GM19395 (cell line): ENCODE results near the gene BCO1.
A peak's percentile ranks its signal among the peaks of the same experiment; 100 is the strongest.

Source experiments
- ATAC-seq: cut with Tn5 transposase; IDR thresholded peaks from one replicate; pipeline ENCODE4 v1.9.1; 2021; ENCODE audit warnings: mild to moderate bottlenecking, moderate library complexity; ENCODE audit not compliant: unreplicated experiment

Gene BCO1

DNA sequence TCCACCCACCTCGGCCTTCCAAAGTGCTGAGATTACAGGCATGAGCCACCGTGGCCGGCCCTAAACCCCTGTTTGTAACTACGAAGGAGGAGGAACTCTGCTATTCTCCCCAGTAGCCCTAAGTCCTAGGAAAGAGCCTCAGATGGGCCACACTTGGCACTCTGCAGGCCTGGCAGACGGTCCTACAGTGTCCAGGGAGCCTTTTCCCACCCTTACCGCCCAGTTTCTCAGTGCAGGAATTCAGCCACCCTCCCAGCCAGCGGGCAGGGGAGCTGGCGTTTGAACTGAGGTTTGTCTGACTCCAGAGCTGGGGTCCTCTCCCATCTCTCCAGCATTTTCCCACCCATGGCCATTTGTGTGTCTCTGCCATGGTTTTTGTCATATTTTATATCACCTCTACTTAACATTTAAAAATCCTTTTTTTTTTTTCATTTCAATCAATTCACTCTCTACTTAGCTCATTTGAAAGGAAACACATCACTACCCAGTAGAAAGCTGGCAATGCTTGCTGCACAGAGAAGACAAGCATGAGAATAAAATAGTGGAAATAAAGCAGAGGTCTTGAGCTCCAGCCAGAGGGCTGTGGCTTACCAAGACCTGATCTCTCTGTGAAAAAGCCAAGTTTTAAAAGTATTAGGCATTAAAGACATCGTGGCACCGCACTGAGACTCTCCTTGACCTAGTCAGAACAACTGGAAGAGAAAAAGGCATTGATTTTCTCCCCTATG lies 34.9 kb downstream of the BCO1 start:
- no peak for ATAC-seq

DNA sequence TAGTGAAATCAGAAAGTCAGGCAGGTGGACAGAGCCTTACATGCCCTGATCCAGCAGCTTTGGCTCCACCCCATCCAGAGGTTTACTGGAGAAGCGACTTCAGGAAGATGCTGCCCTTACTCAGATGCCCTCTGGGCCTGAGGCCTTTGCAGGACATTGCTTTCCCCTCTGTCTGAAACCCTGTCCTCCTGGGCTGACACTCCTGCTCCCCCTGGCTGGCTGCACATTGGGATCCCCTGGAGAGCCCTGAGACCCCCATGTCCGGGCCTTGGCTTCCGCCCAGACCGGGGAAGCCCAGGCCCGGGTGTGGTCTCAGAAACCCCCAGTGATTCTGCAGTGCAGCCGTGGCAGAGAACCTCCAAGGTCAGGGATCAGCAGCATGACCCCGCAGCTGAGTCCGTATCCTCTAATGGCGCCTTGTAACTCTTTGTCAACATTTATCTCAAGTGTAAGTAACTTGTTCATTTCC lies 36.6 kb downstream of the BCO1 start:
- no peak for ATAC-seq

DNA sequence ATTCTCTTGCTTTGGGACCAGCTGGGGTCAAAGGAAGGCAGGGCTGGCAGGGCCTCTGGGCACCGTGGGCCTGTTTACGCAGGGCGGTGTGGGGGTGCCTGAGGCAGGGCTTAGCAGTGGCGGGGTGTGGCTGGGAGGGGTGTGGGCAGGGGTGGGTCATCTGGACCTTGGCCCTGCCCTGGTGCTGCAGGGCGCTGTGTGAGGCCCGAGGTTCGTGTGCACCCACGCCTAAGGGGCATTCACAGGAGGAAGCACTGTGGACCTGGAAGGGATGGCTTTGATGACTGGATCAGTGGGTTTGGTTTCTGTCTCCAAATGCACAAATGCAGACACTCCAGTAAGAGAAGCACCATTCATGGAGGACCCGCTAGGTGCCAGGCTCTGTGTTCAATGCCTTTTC lies 37.3 kb downstream of the BCO1 start:
- no peak for ATAC-seq

DNA sequence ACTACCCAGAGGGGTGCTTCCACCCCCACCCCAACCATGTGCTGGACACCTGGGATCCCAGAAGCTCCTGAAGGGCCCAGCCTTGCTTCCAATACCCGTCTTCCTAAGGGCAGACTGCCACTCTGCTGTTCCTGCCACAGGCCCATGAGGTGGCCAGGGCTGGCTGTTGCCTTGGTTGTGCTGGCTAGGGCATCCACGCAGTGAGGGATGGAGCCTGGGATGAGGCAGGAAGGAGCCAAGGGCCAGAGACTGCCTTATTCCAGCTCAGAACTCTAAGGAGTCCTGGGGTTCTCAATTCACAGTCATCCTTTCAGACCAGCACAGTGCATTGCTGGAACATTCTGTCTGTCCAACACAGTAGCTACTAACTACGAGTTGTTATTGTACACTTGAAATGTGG lies 37.8 kb downstream of the BCO1 start:
- no peak for ATAC-seq

DNA sequence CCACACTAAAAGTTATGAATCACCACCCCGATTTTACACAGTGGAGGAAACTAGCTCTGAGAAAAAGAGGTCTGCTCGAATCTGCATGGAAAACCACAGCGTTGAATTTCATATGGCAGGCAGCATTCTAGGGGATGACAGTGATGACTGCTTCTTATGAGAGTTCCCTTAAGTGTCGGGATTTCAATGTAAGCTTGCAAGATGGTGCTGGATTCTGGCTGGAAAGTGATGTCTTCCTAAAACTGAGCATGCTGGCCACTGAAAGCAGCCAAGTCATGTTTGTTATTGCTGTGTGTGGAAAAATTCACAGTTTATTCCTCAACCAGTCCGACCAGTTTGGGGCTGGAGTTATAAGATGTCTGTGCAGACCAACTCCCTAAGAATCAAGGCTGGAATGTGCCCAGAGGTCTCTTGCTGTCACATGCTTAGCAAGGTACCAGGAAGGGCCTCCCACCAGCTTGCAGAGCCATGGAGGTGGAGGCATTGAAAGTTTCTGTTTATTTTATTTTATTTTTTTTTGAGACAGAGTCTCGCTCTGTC lies 39.1 kb downstream of the BCO1 start:
- no peak for ATAC-seq

DNA sequence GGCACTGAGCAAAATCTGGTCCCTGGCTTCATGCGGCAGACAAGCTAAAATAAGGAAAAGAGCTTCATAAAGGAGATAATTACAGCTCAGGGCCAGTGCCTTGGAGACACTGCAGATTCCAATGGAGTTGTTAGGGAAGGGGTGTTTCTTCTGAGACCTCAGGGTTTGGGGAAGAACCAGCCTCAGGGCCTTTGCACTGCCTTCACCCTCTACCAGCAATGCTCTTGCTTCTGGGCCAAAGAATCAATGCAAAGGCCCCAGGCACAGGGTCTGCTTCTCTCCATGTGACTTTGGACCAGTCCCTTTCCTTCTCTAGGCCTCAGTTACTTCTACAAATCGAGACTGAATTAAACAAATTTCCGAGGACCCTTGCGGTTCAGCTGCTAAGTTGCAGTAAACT lies 40.0 kb downstream of the BCO1 start:
- no peak for ATAC-seq

DNA sequence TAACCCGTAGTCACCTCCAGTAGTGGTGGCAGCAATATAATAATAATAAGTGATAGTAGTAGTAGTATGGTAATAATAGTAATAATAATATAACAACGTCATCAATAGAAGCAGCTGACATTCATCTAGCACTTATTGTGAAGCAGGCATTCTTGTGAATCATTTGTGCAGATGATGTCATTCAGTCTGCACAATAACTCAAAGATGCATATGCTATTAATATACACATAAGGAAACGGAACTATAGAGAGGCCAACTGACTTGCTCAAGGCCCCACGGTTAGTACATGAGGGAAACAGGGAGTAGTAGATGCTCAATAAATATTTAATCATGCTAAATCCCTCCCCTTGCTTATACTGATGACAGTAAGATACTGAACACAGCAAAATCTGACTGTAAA lies 40.9 kb downstream of the BCO1 start:
- no peak for ATAC-seq

DNA sequence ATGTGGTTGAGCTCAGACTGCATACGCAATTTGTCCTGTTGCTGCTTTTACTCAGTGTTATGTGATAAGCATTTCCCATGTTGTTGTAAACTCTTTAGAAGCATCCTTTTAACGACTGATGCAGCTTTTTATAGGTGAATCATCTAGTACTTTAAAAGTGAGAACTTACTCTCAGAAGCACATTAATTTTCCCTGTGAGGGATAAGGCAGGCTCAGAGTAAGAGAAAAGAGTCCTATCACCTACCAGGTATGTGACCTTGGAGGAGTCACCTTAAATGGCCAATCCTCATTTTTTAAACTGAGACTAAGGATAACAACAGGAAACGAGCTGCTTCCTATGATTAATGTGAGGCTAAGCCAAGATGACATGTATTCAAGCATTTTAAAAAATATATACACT lies 41.9 kb downstream of the BCO1 start:
- no peak for ATAC-seq

DNA sequence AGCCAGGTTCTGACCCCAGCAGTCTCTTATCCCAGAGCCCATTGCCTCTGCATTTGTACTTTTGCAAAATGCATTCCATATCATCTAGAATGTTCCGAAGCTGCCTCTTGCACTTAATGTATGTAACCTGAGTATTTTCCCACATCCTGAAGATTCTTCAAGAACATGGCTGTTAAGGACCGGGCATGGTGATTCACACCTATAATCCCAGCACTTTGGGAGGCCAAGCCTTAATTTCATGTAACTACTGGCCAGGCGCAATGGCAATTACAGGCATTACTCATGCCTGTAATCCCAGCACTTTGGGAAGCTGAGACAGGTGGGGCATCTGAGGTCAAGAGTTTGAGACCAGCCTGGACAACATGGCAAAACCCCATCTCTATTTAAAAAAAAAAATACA lies 44.6 kb downstream of the BCO1 start:
- ATAC-seq: no peak

DNA sequence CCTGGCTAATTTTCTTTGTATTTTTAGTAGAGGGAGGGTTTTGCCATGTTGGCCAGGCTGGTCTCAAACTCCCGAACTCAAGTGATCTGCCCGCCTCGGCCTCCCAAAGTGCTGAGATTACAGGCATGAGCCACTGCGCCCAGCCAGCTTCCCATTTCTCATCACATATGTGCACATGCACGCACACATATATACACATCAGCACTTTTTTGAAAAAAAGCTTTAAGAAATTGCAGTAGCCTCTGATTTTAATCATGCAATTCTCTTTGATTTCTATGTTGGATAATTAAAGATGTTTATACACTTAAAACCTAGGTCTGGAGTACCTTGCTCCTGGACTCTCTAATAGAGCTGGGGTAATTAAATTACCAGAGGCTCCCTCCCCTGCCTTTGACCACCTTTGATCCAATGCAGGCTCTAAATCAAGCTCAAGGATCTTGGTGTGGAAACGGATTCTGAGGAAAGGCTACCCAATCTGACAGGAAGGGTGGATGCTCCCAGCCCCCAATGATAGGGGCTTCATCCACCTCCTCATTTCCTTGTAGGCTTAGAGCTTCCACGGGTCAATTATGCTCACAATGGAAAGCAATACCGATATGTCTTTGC lies 46.6 kb downstream of the BCO1 start:
- ATAC-seq: no peak

DNA sequence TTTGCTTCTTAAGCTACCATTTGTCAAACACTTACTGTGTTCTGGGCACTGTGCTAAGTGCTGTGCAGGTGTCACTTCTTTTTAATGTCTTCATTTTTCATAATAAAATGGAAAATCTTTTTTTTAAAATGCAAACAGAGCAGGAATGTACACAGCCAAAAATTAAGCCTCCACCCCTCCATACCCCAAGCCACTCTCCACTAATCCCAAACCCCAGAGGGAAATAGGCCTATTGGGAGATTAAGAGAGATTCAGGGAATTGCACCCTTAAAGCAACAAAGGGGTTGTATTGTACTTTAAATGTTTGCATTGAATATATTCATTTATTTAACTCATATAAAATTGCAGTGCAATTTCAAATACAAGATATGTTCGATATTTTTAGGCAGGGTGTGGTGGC lies 47.7 kb downstream of the BCO1 start:
- no peak for ATAC-seq

DNA sequence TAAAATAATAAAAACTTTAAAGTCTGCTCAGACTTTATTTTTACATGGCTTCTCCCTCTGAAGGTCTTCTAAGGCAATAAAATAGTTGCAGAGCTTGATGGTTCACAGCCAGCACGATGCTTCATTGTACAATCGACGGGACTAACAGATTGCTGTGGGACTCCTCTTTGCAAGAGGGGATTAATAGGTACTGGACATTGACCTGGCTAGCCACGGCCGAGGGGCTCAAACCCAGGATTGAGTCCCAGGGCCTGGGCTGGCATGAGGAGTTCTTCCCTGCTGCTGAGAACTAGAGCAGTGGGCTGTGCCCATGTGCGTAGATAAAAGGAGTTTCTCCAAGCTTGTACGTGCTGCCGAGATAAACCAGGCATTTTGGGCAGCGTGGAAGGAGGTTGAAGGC lies 52.6 kb downstream of the BCO1 start:
- ATAC-seq: no peak

DNA sequence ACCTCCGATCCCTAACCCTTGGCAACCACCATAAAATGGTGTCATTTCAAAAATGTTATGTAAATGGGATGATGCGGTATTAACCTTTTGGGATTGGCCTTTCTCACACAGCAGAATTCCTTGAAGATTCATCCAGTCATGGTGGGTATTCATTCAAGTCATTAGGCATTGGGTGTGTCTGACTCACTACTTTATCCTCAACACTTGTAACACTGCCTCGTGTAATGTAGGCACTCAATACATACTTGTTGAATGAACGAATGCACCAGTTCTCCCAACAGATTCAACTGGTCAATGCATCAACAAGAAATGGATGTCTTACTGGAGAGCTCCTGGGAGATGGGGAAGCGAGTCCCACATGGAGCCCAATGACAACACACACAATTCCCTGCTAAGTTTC lies 54.4 kb downstream of the BCO1 start:
- ATAC-seq: no peak

DNA sequence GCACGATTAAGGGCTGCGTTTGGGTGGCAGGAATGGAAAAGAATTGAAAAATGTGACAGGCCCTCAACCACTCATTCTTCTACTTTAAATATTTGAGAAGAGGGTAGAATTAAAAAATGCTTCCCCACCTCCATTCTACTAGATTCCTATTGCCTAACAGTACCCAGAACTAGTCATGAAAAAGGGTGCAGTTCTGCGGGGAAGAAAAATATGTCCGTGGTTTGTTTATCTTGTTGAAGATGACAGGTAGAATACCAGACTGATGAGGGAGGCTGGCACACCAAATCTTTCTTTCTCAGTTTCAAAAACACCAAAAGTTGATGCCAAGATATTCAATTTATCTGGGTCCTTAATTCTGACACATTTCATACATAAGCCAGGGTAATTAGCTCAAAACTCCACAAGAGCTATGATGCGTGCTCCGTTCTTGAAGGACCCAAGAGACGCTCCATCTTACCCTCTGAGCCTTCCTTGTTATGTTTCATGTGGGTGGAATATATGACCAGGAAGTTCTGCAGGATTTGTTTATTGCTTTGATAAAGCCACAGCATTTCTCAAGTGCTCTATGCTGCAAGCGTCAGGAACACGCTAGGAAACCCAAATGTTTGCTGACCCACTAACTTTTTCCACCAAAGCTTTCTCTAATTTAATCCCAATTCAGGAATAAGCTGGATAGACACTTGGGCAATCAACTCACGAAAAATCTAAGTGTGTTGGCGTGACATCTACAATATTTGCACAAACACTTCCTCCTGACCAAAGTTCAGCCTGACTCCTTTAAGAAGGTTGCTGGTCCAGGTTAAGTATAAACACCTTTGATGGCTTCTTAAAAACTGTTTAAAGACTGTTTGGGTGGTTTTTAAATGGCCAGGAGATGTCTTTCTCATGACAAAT lies 55.7 kb downstream of the BCO1 start:
- no peak for ATAC-seq

DNA sequence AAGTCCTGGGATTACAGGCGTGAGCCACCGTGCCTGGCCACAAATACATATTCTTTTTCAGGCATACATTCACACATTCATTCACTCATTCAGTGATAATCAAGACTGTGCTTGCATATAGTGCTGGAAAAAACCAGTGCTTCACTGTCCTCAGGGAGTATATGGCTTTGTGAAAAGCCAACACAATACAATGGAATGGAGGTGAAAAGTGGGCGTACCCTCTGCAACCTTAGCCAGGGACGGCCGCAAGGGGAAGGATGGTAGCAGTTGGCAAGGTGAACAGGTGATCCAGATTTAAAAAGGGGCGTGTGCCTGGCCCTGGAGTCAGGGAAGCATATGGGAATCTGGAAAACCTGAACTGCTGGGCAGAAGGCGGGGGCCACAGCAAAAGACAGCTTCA lies 58.1 kb downstream of the BCO1 start:
- no peak for ATAC-seq

DNA sequence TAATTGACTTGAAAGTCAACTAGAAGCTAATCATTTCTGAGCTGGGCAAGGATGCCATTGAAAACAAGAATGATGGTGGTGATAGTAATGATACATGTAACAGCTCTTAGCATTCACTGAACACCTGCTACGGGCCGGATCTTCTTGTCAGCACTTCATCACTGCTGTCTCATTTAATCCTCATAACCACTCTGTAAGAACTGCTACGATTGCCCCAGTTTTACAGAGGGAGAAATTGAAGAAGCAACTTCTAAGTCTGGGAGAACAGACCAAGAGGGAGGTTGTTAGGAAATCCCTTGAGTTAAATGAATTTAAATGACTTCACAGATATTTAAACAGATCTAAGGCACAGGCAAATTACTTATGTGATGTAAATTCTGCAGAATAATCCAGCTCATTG lies 69.3 kb downstream of the BCO1 start:
- no peak for ATAC-seq

DNA sequence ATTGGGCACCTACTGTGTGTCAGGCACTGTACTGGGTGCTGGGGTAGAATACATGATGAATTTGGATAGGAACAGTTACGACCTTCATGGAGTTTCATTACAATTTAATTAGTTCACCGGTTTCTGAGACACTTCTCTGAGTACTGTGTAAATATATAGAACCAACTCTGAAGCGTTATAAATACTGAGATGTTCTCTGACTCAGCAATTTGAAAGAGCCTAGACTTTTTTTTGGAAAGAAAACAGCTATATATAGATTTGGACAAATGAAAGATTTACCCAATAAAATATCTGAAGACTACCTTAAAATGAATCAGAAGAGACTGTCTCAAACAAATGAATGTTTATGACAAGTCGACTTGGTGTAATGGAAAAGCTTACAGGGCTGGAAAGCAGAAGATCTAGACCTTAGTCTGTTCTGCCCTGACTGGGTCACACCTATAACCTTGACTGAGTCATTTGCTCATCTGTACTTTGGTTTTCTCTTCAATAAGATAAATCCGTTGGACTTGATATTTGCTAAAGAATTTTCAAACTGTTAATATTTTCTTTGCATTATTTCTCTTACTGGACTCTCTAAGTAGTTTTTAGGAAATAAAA lies 71.7 kb downstream of the BCO1 start:
- ATAC-seq: no peak

DNA sequence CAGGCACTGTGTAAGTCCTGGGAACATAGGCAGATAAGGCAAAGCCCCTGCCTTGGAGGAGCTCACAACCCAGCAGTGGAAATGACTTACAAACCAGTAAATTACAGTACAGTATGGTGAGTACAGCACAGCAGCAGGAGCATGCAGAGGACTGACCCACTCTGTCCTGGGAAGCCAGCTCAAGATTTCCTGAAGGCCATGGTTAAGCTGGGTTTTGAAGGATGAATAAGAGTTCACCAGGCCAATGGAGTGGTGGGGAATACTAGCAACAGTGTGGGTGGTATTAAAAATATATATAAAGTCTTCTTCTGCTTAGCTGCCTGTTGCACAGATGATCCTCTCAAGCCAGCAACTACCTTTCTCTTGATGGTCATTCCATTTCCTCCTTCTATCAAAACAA lies 73.3 kb downstream of the BCO1 start:
- ATAC-seq: no peak

DNA sequence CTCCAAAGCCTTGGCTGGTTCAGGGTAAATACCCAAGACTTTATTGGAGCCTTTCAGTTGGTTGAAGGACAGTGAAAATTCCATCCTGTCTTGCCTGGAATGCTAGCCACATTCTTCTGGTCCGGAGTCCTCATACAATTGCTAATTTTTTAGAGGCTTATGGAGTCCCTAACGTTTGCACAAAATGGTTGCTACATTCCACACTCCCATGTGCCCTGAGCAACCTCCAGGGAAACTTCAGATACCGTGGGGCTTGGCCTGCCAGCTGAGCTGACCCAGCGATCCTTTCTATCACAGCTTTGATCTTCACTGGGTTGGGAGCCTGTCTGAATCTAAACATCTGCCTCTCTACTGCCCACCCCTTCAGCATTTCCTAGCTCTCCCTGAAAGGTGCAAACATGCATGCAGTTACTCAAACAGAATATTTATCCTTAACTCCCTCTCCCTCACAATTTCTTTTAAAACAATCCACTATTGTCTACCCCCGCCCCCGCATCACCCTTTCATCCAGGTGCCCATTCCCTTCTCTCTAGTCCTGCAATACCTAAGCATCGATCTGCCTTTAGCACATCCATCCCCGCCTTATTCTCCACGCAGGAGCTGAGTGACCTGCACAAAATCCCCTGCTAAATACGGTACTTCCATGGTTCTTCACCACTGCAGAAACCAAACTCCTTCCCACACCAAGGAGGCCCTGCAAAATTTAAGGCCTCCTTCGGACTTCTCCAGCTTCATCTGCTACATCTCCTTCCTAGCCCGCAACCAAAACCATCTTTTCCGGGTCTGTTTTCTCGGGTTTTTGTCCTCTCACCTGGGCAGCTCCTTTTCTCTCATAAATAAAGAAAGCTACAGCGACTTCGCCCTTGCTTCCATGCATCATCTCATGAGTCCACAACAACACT lies 75.5 kb downstream of the BCO1 start:
- ATAC-seq: no peak

DNA sequence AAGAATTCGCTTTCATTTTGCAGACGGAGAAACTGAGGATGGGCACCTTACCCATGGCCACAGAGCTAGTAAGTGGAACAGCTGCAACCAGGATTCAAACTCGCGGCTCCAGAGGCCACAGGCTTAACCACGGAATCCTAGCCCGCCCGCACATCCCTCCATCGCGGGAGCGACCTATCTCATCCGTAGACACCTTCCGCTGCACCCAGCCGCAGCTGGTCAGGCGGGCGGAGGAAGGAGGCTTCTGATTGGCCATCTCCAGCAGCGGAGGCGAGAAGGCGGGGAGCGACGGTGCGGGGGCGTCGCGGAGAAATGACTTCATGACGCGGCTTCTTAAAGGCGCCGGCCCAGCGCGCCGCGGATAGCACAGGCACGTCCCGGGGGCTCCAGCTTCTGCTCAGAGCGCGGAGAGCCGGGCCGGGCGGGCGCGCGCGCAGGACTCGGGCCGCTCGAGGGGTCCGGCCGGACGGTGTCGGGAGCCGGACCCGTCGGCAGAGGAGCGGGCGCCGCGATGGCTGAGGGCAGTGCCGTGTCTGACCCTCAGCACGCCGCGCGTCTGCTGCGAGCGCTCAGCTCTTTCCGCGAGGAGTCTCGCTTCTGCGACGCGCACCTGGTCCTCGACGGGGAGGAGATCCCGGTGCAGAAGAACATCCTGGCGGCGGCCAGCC lies 76.2 kb downstream of the BCO1 start, which contains the start of gene GAN:
TSS of gene GAN (plus strand) at position 360 of the 668 bp plus-strand sequence. CDS start at position 512, 152 bp downstream.
- ATAC-seq: peak; percentile 94
